Measurements from ENCODE around the gene TWIST2.

TWIST2 gene

GRCh38 chr2:238916875-238917590 lies 69.1 kb downstream of the TWIST2 start:
- no peak for DNase-seq (ENCODE audit: low read depth, low spot score)
- H3K9ac ChIP-seq (ENCODE audit: insufficient read length, low read depth), result no peak overlapping the region
- H3K9me3 ChIP-seq (ENCODE audit: insufficient read depth, low read length), result 0 out of 2 replicates have a peak, but pooled peaks cover 7% of the 10 kb centered on the region
- TF ChIP-seq ZNF274 (IDR thresholded peaks at IDR 0.05; ENCODE audit: low read depth, low read length) (no peak), SUZ12 (IDR thresholded peaks at IDR 0.05; ENCODE audit: extremely low read depth, insufficient read depth, insufficient read length) (no peak), YY1 (IDR thresholded peaks at IDR 0.05; ENCODE audit: insufficient read depth, insufficient read length) (no peak)
- no peaks in the 10 kb centered on the region for H3K36me3 ChIP-seq (ENCODE audit: insufficient read depth, insufficient read length, low read length)
- no peak overlapping the region for H3K4me3 ChIP-seq (ENCODE audit: insufficient read length, low read depth)
- no peaks in the 10 kb centered on the region for H3K27me3 ChIP-seq (ENCODE audit: insufficient read depth, insufficient read length)
- H3K4me1 ChIP-seq (ENCODE audit: insufficient read depth, insufficient read length), result peaks cover 7% of the 10 kb centered on the region

GRCh38 chr2:238919307-238919706 lies 71.4 kb downstream of the TWIST2 start:
- no peak for DNase-seq (ENCODE audit: low read depth, low spot score)
- H3K9ac ChIP-seq (ENCODE audit: insufficient read length, low read depth), result no peak overlapping the region
- no peaks in the 10 kb centered on the region for H3K27me3 ChIP-seq (ENCODE audit: insufficient read depth, insufficient read length)
- H3K4me1 ChIP-seq (ENCODE audit: insufficient read depth, insufficient read length), result peaks cover 4% of the 10 kb centered on the region
- H3K4me3 ChIP-seq (ENCODE audit: insufficient read length, low read depth), result no peak overlapping the region
- H3K9me3 ChIP-seq (ENCODE audit: insufficient read depth, low read length), result 0 out of 2 replicates have a peak, but pooled peaks cover 7% of the 10 kb centered on the region
- H3K36me3 ChIP-seq (ENCODE audit: insufficient read depth, insufficient read length, low read length), result no peaks in the 10 kb centered on the region
- TF ChIP-seq SUZ12 (IDR thresholded peaks at IDR 0.05; ENCODE audit: extremely low read depth, insufficient read depth, insufficient read length) (no peak), YY1 (IDR thresholded peaks at IDR 0.05; ENCODE audit: insufficient read depth, insufficient read length) (no peak), ZNF274 (IDR thresholded peaks at IDR 0.05; ENCODE audit: low read depth, low read length) (no peak)

- Histone ChIP-seq H3K9ac (ENCODE audit: insufficient read length, low read depth) (no peak overlapping the region), H3K9me3 (ENCODE audit: insufficient read depth, low read length) (0 out of 2 replicates have a peak, but pooled peaks cover 3% of the 10 kb centered on the region), H3K27me3 (ENCODE audit: insufficient read depth, insufficient read length) (no peaks in the 10 kb centered on the region), H3K36me3 (ENCODE audit: insufficient read depth, insufficient read length, low read length) (no peaks in the 10 kb centered on the region), H3K4me3 (ENCODE audit: insufficient read length, low read depth) (no peak overlapping the region), H3K4me1 (ENCODE audit: insufficient read depth, insufficient read length) (peaks cover 4% of the 10 kb centered on the region)
- no peak for DNase-seq (ENCODE audit: low read depth, low spot score)
- TF ChIP-seq SUZ12 (IDR thresholded peaks at IDR 0.05; ENCODE audit: extremely low read depth, insufficient read depth, insufficient read length), result no peak
- no peak for TF ChIP-seq ZNF274 (IDR thresholded peaks at IDR 0.05; ENCODE audit: low read depth, low read length)
Observed at GRCh38 chr2:238920053-238920452, 72.2 kb downstream of the TWIST2 start.

DNA sequence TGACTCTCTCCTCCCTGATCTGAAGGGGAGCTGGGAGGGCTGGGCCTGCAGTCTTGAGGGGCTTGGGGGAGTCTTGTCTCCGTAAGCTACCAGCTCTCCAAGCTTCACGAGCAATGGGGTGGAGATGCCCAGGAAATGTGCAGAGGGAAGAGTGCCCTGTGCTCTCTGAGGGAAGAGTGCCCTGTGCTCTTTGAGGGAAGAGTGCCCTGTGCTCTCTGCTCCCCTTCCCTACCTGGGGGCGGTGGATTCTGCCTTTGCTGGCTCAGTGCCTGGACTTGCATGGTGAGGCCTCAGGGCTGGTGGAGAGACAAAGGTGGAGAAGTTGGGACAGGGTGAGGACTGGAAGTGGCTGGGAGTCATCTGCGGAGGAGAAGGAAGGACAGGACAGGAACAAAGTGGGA lies 72.7 kb downstream of the TWIST2 start:
- Histone ChIP-seq H3K4me1 (ENCODE audit: insufficient read depth, insufficient read length) (peaks cover 6% of the 10 kb centered on the region), H3K36me3 (ENCODE audit: insufficient read depth, insufficient read length, low read length) (no peaks in the 10 kb centered on the region), H3K9me3 (ENCODE audit: insufficient read depth, low read length) (no peaks in the 10 kb centered on the region), H3K4me3 (ENCODE audit: insufficient read length, low read depth) (no peak overlapping the region), H3K9ac (ENCODE audit: insufficient read length, low read depth) (no peak overlapping the region), H3K27me3 (ENCODE audit: insufficient read depth, insufficient read length) (no peaks in the 10 kb centered on the region)
- DNase-seq (ENCODE audit: low read depth, low spot score), result no peak
- TF ChIP-seq YY1 (IDR thresholded peaks at IDR 0.05; ENCODE audit: insufficient read depth, insufficient read length) (no peak), SUZ12 (IDR thresholded peaks at IDR 0.05; ENCODE audit: extremely low read depth, insufficient read depth, insufficient read length) (no peak), ZNF274 (IDR thresholded peaks at IDR 0.05; ENCODE audit: low read depth, low read length) (no peak)

DNA sequence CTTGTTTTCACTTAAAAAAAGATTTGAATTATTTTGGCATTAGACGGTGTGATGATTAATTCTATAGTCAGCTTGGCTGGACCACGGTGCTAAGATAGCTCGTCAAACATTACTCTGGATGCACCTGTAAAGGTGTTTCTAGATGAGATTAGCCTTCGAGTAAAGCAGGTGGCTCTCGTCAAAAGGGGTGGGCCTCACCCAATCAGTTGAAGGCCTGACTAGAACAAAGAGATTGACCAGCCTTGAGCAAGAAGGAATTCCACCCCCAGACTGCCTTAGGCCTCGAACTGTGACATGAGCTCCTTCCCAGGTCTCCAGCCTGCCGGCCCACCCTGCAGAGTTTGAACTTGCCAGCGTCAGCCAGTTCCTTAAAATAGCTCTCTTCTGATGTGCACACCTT lies 73.4 kb downstream of the TWIST2 start:
- H3K9ac ChIP-seq (ENCODE audit: insufficient read length, low read depth), result no peak overlapping the region
- no peak overlapping the region for H3K4me3 ChIP-seq (ENCODE audit: insufficient read length, low read depth)
- DNase-seq (ENCODE audit: low read depth, low spot score), result no peak
- H3K9me3 ChIP-seq (ENCODE audit: insufficient read depth, low read length), result no peaks in the 10 kb centered on the region
- peaks cover 6% of the 10 kb centered on the region for H3K4me1 ChIP-seq (ENCODE audit: insufficient read depth, insufficient read length)
- no peaks in the 10 kb centered on the region for H3K27me3 ChIP-seq (ENCODE audit: insufficient read depth, insufficient read length)
- H3K36me3 ChIP-seq (ENCODE audit: insufficient read depth, insufficient read length, low read length), result no peaks in the 10 kb centered on the region
- TF ChIP-seq SUZ12 (IDR thresholded peaks at IDR 0.05; ENCODE audit: extremely low read depth, insufficient read depth, insufficient read length) (no peak), YY1 (IDR thresholded peaks at IDR 0.05; ENCODE audit: insufficient read depth, insufficient read length) (no peak), ZNF274 (IDR thresholded peaks at IDR 0.05; ENCODE audit: low read depth, low read length) (no peak)

GRCh38 chr2:238921681-238922319 lies 73.9 kb downstream of the TWIST2 start:
- H3K9ac ChIP-seq (ENCODE audit: insufficient read length, low read depth), result no peak overlapping the region
- DNase-seq (ENCODE audit: low read depth, low spot score), result no peak
- peaks cover 6% of the 10 kb centered on the region for H3K4me1 ChIP-seq (ENCODE audit: insufficient read depth, insufficient read length)
- no peaks in the 10 kb centered on the region for H3K9me3 ChIP-seq (ENCODE audit: insufficient read depth, low read length)
- no peaks in the 10 kb centered on the region for H3K36me3 ChIP-seq (ENCODE audit: insufficient read depth, insufficient read length, low read length)
- no peak for TF ChIP-seq YY1 (IDR thresholded peaks at IDR 0.05; ENCODE audit: insufficient read depth, insufficient read length)
- no peak for TF ChIP-seq ZNF274 (IDR thresholded peaks at IDR 0.05; ENCODE audit: low read depth, low read length)
- TF ChIP-seq SUZ12 (IDR thresholded peaks at IDR 0.05; ENCODE audit: extremely low read depth, insufficient read depth, insufficient read length), result no peak
- no peaks in the 10 kb centered on the region for H3K27me3 ChIP-seq (ENCODE audit: insufficient read depth, insufficient read length)
- no peak overlapping the region for H3K4me3 ChIP-seq (ENCODE audit: insufficient read length, low read depth)

- Histone ChIP-seq H3K9ac (ENCODE audit: insufficient read length, low read depth) (no peak overlapping the region), H3K27me3 (ENCODE audit: insufficient read depth, insufficient read length) (no peaks in the 10 kb centered on the region), H3K4me1 (ENCODE audit: insufficient read depth, insufficient read length) (peaks cover 6% of the 10 kb centered on the region), H3K4me3 (ENCODE audit: insufficient read length, low read depth) (no peak overlapping the region), H3K36me3 (ENCODE audit: insufficient read depth, insufficient read length, low read length) (no peaks in the 10 kb centered on the region), H3K9me3 (ENCODE audit: insufficient read depth, low read length) (no peaks in the 10 kb centered on the region)
- DNase-seq (ENCODE audit: low read depth, low spot score), result no peak
- TF ChIP-seq YY1 (IDR thresholded peaks at IDR 0.05; ENCODE audit: insufficient read depth, insufficient read length) (no peak), SUZ12 (IDR thresholded peaks at IDR 0.05; ENCODE audit: extremely low read depth, insufficient read depth, insufficient read length) (no peak), ZNF274 (IDR thresholded peaks at IDR 0.05; ENCODE audit: low read depth, low read length) (no peak)
Observed at GRCh38 chr2:238922435-238922834, 74.5 kb downstream of the TWIST2 start.

Data from NT2/D1 (cell line).